Hepatocyte (in vitro differentiated cells): Measurements from ENCODE around the gene B4GALT5.

Experiments
- CTCF ChIP-seq: fragments of 200-600 bp; sonication (generic); IDR thresholded peaks from 2 replicates; pipeline ENCODE4 v1.5.1; 2016; ENCODE audit warnings: antibody characterized with exemption, mild to moderate bottlenecking; ENCODE audit not compliant: poor library complexity
- EZH2 ChIP-seq: fragments of 200-600 bp; sonication (generic); IDR thresholded peaks from 2 replicates; pipeline ENCODE4 v1.6.1; 2016; ENCODE audit warnings: antibody characterized with exemption, mild to moderate bottlenecking, borderline replicate concordance

- TF ChIP-seq CTCF (no peak), EZH2 (no peak)
Measured at GRCh38 chr20:49614338-49615050, 99.2 kb downstream of the B4GALT5 start.
